Measurements from ENCODE around the gene EFNB2. TPM values are rescaled to one million over a fixed set of nuclear protein-coding genes. Genes with fewer than 3 reads are reported as not detected.

Gene EFNB2
- total and polyA plus RNA-seq, 8 donors: 3.0 to 48.7 (median 13.4) TPM

DNA sequence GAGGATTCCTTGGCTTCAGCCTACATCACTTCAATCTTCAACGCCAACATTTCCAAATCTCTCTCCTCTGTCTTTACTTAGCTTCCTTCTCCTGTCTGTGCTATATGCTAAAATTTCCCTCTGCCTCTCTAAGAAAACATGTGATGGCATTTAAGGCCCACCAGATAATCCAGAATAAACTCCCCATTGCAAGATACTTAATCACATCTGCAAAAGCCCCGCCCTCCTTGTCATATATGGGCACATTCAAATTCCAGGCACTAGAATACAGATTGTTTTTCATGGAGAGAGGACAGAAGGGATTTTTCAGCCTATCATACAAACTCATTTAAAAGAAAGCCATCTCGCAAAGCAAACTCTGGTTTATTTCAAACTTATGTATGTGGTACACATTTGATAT is 16.3 kb upstream of the EFNB2 start:
- intact Hi-C loops (cut with DNase I; ENCODE audit: low total_unique reads): no loop called here
- no peak for DNase-seq
- no peaks in the 10 kb centered on the region for H3K27me3 ChIP-seq
- H3K4me3 ChIP-seq: no peak overlapping the region
- H3K9me3 ChIP-seq: no peaks in the 10 kb centered on the region
- TF ChIP-seq POLR2A (IDR thresholded peaks at IDR 0.05) (no peak), POLR2AphosphoS5 (IDR thresholded peaks at IDR 0.05) (no peak), CTCF (IDR thresholded peaks at IDR 0.05) (no peak), EP300 (IDR thresholded peaks at IDR 0.05) (no peak)
- H3K27ac ChIP-seq: no peak overlapping the region
- H3K4me1 ChIP-seq: peaks cover 0 to 63% (median 26%) of the 10 kb centered on the region in 4 donors
- peaks cover 15 to 84% (median 60%) of the 10 kb centered on the region in 4 donors for H3K36me3 ChIP-seq
- 94 to 97% (median 97%) methylated on average over 3 of the region's 3 CpGs for WGBS, 5 donors

DNA sequence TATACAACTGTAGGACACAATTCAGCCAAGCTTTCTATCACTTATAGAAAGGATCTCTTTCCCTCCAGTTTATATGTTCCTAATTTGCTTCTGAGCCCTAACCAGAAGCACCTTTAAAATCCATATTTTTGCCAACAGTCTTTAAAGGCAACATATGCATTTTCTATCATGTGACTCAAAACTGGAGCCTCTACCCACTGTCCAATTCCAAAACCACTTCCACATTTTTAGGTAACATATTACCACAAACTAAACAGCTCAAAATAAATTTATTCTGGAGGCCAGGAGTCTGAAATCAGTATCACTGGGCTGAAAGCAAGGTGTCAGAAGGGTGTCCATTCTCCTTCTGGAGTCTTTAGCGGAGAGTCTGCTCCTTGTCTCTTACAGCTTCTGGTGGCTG is 15.9 kb upstream of the EFNB2 start:
- Histone ChIP-seq H3K27ac (no peak overlapping the region), H3K9me3 (no peaks in the 10 kb centered on the region)

DNA sequence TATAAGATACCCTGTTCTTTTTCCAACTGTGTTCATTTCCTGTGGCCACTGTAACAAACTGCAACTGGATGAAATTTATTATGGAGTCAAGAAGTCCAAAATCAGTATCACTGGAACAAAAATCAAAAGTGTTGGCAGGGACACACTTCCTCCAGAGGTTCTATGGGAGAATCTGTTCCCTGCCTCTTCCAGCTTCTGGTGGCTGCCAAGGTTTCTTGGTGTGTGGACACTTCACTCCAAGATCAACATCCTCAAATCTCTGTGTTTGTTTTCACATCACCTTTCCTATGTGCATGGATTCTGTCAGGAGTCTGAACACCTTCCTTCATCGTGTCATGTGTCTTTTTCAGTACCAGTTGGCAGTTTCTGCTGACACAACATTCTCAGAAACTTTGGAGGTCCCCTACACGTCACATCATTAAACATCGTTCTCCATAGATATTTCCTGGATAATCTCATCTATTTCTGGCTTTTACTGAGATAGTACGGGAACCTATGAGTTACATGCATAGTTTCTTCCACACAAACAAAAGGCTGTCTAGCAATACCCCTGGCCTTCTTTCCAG is 15.2 kb upstream of the EFNB2 start:
- WGBS, 5 donors: 70 to 86% (median 76%) methylated on average over 4 of the region's 4 CpGs
- H3K4me3 ChIP-seq: no peak overlapping the region
- peaks cover 0 to 63% (median 27%) of the 10 kb centered on the region in 4 donors for H3K4me1 ChIP-seq
- DNase-seq: no peak
- no peaks in the 10 kb centered on the region for H3K27me3 ChIP-seq
- peaks cover 6 to 77% (median 50%) of the 10 kb centered on the region in 4 donors for H3K36me3 ChIP-seq
- H3K27ac ChIP-seq: no peak overlapping the region
- TF ChIP-seq POLR2AphosphoS5 (IDR thresholded peaks at IDR 0.05) (no peak), CTCF (IDR thresholded peaks at IDR 0.05) (no peak), EP300 (IDR thresholded peaks at IDR 0.05) (no peak), POLR2A (IDR thresholded peaks at IDR 0.05) (no peak)
- intact Hi-C loops (cut with DNase I; ENCODE audit: low total_unique reads): no loop called here
- no peaks in the 10 kb centered on the region for H3K9me3 ChIP-seq

More for the DNA sequence above, 15.9 kb upstream of the EFNB2 start:
- Histone ChIP-seq H3K36me3 (peaks cover 11 to 83% (median 56%) of the 10 kb centered on the region in 4 donors), H3K4me3 (no peak overlapping the region), H3K27me3 (no peaks in the 10 kb centered on the region), H3K4me1 (peaks cover 0 to 63% (median 28%) of the 10 kb centered on the region in 4 donors)
- no peak for TF ChIP-seq POLR2A (IDR thresholded peaks at IDR 0.05)
- no peak for TF ChIP-seq EP300 (IDR thresholded peaks at IDR 0.05)
- TF ChIP-seq POLR2AphosphoS5 (IDR thresholded peaks at IDR 0.05): no peak
- no peak for TF ChIP-seq CTCF (IDR thresholded peaks at IDR 0.05)
- no peak for DNase-seq
- intact Hi-C loops (cut with DNase I; ENCODE audit: low total_unique reads): no loop called here
- 93 to 100% (median 100%) methylated on average over 1 of the region's 1 CpG for WGBS, 5 donors

- DNase-seq: no peak
- no peak overlapping the region for H3K27ac ChIP-seq
- no peaks in the 10 kb centered on the region for H3K9me3 ChIP-seq
- no peaks in the 10 kb centered on the region for H3K27me3 ChIP-seq
- H3K4me1 ChIP-seq: peaks cover 0 to 57% (median 26%) of the 10 kb centered on the region in 4 donors
- no peak for TF ChIP-seq POLR2AphosphoS5 (IDR thresholded peaks at IDR 0.05)
- no peak for TF ChIP-seq CTCF (IDR thresholded peaks at IDR 0.05)
- no peak for TF ChIP-seq EP300 (IDR thresholded peaks at IDR 0.05)
- no peak for TF ChIP-seq POLR2A (IDR thresholded peaks at IDR 0.05)
- peaks cover 0 to 63% (median 36%) of the 10 kb centered on the region in 4 donors for H3K36me3 ChIP-seq
- intact Hi-C loops (cut with DNase I; ENCODE audit: low total_unique reads): no loop called here
- no peak overlapping the region for H3K4me3 ChIP-seq
- WGBS, 5 donors: 81 to 94% (median 86%) methylated on average over 3 of the region's 3 CpGs
Measured at GRCh38 chr13:106548064-106548696, 12.7 kb upstream of the EFNB2 start.
